ENCODE results near the gene CATSPERD.

Gene CATSPERD

DNA sequence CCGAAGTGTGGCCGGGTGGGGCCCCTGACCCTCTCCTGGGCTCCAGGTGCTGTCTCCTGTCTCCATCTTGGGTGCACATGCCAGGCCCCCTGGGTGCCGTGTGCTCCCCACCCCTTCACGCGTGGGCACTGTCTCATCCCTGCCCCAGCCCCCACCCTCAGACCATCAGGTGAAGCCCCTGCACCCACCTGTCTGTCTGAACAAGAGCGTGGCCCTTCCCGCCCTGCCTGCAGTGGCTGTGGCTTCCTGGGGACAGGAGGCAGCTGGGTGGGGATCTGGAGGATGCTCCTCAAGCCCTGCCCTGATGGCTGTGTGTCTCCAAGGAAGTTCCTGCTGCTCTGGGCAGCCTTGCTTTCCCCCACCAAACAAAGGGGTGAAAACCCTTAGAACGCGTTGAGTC lies 61.9 kb downstream of the CATSPERD start:
- Histone ChIP-seq H3K4me1 (ENCODE audit: insufficient read depth, poor library complexity, severe bottlenecking) (no peaks in the 10 kb centered on the region), H3K4me3 (ENCODE audit: severe bottlenecking) (no peak overlapping the region), H3K36me3 (ENCODE audit: low read depth) (peaks cover 17% of the 10 kb centered on the region), H3K27ac (ENCODE audit: poor library complexity, severe bottlenecking) (no peak overlapping the region), H3K27me3 (ENCODE audit: insufficient read depth, poor library complexity, severe bottlenecking) (no peaks in the 10 kb centered on the region), H3K9me3 (ENCODE audit: severe bottlenecking) (no peaks in the 10 kb centered on the region)
- DNase-seq (ENCODE audit: low spot score) (no peak), ATAC-seq (ENCODE audit: low read depth) (no peak; the same call in 2 of the 3 replicates)
- TF ChIP-seq, protein P1, sequence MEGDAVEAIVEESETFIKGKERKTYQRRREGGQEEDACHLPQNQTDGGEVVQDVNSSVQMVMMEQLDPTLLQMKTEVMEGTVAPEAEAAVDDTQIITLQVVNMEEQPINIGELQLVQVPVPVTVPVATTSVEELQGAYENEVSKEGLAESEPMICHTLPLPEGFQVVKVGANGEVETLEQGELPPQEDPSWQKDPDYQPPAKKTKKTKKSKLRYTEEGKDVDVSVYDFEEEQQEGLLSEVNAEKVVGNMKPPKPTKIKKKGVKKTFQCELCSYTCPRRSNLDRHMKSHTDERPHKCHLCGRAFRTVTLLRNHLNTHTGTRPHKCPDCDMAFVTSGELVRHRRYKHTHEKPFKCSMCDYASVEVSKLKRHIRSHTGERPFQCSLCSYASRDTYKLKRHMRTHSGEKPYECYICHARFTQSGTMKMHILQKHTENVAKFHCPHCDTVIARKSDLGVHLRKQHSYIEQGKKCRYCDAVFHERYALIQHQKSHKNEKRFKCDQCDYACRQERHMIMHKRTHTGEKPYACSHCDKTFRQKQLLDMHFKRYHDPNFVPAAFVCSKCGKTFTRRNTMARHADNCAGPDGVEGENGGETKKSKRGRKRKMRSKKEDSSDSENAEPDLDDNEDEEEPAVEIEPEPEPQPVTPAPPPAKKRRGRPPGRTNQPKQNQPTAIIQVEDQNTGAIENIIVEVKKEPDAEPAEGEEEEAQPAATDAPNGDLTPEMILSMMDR (IDR thresholded peaks at IDR 0.05; ENCODE audit: poor library complexity, severe bottlenecking): no peak

DNA sequence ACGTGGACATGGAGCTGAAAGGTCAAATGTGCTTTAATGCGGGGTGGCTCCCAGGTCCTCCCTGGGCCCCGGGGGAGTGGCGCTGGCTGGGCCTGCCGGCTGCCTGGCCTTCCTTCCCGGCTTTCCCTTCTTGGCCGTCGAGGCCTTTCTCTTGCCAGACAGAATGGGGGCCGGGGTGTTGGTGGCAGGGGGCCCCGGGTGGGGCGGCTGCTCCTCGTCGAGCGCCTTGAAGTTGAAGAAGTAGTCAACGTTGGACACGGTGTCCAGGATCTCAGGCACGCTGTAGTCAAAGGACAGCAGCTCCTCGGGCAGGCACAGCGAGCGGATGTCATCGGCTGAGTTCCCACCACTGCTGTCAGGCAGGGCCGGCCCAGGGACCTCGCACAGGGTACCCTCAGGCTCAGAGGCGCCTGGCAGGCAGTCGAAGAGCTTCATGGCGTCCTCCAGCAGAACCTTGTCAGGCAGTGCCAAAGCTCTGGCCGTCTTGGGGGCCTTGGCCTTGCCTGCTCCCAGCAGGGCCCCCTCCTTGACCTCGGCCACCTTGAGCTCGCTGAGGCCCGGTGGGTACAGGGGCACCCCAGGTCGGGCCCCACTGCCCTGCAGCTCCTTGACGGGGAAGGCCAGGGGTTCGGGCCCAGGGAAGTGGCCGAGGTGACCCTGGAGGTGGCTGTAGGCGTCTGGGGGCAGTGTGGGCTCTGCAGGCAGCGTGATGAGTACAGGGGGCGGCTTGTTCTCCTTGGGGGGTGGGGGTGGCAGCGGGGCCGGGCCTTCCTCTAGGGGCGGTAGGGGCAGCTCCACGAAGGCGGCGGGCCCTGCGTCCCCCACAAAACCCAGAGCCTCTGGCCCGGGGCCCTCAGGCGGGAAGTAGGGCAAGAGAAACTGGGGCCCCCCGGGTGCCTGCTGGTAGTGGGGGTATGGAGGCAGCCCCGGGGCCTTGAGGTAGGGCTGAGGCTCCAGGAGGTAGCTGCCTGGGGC lies 62.8 kb downstream of the CATSPERD start:
- no peaks in the 10 kb centered on the region for H3K27me3 ChIP-seq (ENCODE audit: insufficient read depth, poor library complexity, severe bottlenecking)
- no peak overlapping the region for H3K27ac ChIP-seq (ENCODE audit: poor library complexity, severe bottlenecking)
- H3K36me3 ChIP-seq (ENCODE audit: low read depth): peaks cover 26% of the 10 kb centered on the region
- no peak for DNase-seq (ENCODE audit: low spot score)
- H3K4me1 ChIP-seq (ENCODE audit: insufficient read depth, poor library complexity, severe bottlenecking): no peaks in the 10 kb centered on the region
- no peak for ATAC-seq (ENCODE audit: low read depth)
- TF ChIP-seq, protein P1 (IDR thresholded peaks at IDR 0.05; ENCODE audit: poor library complexity, severe bottlenecking): no peak
- no peaks in the 10 kb centered on the region for H3K9me3 ChIP-seq (ENCODE audit: severe bottlenecking)
- no peak overlapping the region for H3K4me3 ChIP-seq (ENCODE audit: severe bottlenecking)

DNA sequence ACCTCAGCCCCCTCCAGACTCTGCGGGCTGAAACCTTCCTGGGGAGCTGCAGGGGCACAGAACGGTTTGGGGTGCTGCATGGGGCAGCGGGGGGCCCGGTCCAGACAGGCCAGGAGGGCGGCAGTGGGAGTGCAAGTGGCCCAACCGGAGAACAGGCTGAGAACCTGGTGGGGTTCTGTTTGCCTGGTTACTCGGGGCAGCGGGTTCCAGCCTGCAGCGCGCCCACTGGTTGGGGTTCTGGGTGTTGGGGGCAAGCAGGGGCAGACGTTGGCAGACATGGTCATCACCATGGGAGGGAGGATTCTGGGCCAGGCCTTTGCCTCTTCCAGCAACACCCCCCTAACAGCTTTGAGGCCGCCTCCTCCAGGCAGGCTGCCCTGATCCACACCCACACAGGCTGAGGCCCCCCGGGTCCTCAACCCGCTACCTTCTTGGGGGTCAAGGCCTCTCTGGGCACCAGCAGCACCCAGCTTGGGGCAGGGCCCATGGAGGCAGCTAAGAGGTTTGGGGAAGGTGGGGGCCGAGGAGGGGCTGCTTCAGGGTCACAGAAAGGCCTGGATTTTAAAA lies 64.2 kb downstream of the CATSPERD start, which contains the start of gene PRR22:
Gene PRR22, minus strand, starts transcription at position 166 of the 567 bp plus-strand sequence. Its CDS starts 86 bp downstream, at position 80.
- DNase-seq (ENCODE audit: low spot score) (no peak), ATAC-seq (ENCODE audit: low read depth) (no peak; the same call in 2 of the 3 replicates)
- TF ChIP-seq, protein P1 (IDR thresholded peaks at IDR 0.05; ENCODE audit: poor library complexity, severe bottlenecking): no peak
- Histone ChIP-seq H3K4me1 (ENCODE audit: insufficient read depth, poor library complexity, severe bottlenecking) (no peaks in the 10 kb centered on the region), H3K36me3 (ENCODE audit: low read depth) (peaks cover 39% of the 10 kb centered on the region), H3K27me3 (ENCODE audit: insufficient read depth, poor library complexity, severe bottlenecking) (no peaks in the 10 kb centered on the region), H3K4me3 (ENCODE audit: severe bottlenecking) (no peak within 1 kb of the TSS), H3K27ac (ENCODE audit: poor library complexity, severe bottlenecking) (no peak within 1 kb of the TSS), H3K9me3 (ENCODE audit: severe bottlenecking) (no peaks in the 10 kb centered on the region)

DNA sequence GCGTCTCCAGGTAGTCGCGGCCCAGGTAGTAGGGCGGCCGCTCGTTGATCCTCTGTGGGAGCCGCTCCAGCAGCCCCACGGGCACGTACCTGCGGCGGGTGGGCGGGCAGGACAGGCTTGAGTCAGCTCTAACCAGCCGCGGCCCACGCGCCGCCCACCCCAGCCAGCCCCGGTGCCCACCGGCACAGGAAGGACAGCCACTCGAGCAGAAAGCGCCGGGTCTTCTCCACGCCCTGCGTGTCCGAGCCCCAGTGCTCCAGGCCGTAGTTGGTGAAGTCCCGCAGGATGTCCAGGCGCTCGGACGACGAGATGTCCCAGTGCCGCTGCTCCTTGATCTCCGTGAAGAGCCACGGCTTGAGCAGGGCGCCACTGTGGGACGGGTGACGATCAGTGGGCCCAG lies 65.0 kb downstream of the CATSPERD start:
- H3K9me3 ChIP-seq (ENCODE audit: severe bottlenecking): no peaks in the 10 kb centered on the region
- ATAC-seq (ENCODE audit: low read depth) (no peak), DNase-seq (ENCODE audit: low spot score) (no peak)
- H3K4me3 ChIP-seq (ENCODE audit: severe bottlenecking): no peak overlapping the region
- peaks cover 44% of the 10 kb centered on the region for H3K36me3 ChIP-seq (ENCODE audit: low read depth)
- H3K27ac ChIP-seq (ENCODE audit: poor library complexity, severe bottlenecking): no peak overlapping the region
- TF ChIP-seq, protein P1 (IDR thresholded peaks at IDR 0.05; ENCODE audit: poor library complexity, severe bottlenecking): no peak
- H3K27me3 ChIP-seq (ENCODE audit: insufficient read depth, poor library complexity, severe bottlenecking): no peaks in the 10 kb centered on the region
- no peaks in the 10 kb centered on the region for H3K4me1 ChIP-seq (ENCODE audit: insufficient read depth, poor library complexity, severe bottlenecking)
